ENCODE results near the gene TBXA2R. TPM values are rescaled to one million over a fixed set of nuclear protein-coding genes. Genes with fewer than 3 reads are reported as not detected.

TBXA2R gene
- total RNA-seq, 1 donor from 2014 or later = 0.23 TPM

DNA sequence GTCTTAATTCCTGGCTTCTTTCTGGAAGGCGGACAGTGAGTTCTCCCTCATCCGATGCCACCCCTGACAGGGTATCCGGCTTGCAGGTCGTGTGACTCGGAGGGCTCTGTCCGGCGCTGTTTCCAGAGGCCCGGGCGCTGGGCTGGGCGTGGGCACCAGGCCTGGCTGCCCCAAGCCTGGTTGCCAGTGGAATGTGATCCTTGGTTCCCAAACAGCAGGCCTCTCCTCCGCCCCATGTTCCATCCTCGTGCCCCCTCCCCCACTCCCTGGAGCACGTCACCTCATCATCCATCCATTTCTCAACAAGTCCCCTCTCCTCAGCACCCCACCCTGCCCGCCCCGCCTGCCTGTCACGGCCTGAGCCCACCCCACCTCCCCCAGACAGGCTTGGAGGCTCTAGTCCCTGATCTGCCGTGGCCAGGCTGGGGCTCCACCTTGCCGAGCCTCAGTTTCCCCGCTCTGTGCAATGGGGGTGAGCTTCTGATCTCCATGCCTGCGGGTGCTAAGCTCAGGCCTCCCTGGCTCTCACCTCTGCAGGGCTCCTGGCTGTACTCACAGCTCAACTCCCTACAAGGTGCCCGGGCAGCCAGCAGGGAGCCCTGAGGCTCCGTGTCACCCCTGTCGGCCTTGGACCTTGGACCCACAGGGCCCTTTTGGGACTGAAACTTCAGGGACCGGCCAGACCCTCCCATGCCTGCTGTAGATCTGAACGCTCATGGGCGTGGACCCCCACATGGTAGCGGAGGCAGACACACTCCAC is 2.3 kb downstream of the TBXA2R start:
- Mint-ChIP-seq H3K4me1 (peaks cover 8% of the 10 kb centered on the region), H3K36me3 (ENCODE audit: low read depth) (no peaks in the 10 kb centered on the region), H3K9me3 (no peaks in the 10 kb centered on the region), H3K27me3 (ENCODE audit: low read depth) (peaks cover 15% of the 10 kb centered on the region), H3K27ac (ENCODE audit: unreplicated experiment) (no peak overlapping the region), H3K4me3 (no peak overlapping the region)
- TF ChIP-seq, protein P1, sequence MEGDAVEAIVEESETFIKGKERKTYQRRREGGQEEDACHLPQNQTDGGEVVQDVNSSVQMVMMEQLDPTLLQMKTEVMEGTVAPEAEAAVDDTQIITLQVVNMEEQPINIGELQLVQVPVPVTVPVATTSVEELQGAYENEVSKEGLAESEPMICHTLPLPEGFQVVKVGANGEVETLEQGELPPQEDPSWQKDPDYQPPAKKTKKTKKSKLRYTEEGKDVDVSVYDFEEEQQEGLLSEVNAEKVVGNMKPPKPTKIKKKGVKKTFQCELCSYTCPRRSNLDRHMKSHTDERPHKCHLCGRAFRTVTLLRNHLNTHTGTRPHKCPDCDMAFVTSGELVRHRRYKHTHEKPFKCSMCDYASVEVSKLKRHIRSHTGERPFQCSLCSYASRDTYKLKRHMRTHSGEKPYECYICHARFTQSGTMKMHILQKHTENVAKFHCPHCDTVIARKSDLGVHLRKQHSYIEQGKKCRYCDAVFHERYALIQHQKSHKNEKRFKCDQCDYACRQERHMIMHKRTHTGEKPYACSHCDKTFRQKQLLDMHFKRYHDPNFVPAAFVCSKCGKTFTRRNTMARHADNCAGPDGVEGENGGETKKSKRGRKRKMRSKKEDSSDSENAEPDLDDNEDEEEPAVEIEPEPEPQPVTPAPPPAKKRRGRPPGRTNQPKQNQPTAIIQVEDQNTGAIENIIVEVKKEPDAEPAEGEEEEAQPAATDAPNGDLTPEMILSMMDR (conservative IDR thresholded peaks at IDR 0.05) = no peak
- no peak for DNase-seq (ENCODE audit: low read depth, low spot score)

DNA sequence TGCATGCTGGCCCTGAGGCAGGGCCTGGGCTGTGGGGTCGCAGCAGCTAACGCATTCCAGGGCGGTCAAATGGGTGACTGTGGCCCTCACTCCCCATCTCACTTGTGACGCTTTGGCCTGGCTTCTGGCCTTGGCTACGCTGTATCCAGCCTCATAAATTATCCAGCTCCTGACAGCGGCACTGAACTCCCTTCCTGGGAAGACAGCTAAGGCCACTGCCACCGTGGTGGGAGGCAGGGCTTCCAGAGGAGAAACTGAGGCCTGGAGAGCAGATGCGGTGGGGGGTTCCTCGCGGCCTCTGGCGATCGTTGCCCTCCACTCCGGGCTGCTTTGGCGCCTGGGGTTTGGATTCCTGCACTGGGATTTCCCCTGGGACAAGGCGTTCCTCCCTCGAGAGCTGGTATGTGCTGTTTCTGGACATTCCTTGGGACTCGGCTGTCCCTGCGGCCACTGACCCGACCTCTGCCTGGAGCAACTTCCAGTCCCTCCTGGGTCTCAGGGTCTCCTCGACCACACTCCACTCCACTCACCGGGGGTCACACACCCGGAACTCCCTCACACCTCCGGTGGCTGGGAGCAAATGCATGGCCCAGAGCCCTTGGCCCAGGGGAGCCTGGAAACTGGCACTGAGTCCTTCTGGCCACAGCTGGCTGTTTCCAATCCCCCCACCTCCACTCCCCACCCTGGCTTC is 3.4 kb downstream of the TBXA2R start:
- peaks cover 7% of the 10 kb centered on the region for H3K4me1 Mint-ChIP-seq
- no peaks in the 10 kb centered on the region for H3K36me3 Mint-ChIP-seq (ENCODE audit: low read depth)
- H3K4me3 Mint-ChIP-seq = no peak overlapping the region
- DNase-seq (ENCODE audit: low read depth, low spot score) = no peak
- no peak overlapping the region for H3K27ac Mint-ChIP-seq (ENCODE audit: unreplicated experiment)
- TF ChIP-seq, protein P1 (conservative IDR thresholded peaks at IDR 0.05) = no peak
- no peaks in the 10 kb centered on the region for H3K9me3 Mint-ChIP-seq
- peaks cover 13% of the 10 kb centered on the region for H3K27me3 Mint-ChIP-seq (ENCODE audit: low read depth)

DNA sequence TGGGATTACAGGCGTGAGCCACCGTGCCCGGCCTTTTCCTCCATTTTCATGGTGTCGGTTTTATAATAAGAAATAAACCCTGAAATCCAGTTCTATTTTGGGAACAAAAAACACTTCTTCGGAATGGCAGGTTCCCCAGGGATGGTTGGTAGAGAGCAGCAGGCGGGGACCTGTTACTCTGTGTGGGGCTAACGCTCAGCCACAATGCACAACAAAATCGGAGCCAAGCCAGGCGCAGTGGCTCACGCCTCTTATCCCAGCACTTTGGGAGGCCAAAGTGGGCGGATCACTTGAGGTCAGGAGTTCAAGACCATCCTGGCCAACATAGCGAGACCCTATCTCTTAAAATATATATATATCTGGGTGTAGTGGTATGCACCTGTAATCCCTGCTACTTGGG is 5.7 kb downstream of the TBXA2R start:
- Mint-ChIP-seq H3K27ac (ENCODE audit: unreplicated experiment) (no peak overlapping the region), H3K4me1 (no peaks in the 10 kb centered on the region), H3K27me3 (ENCODE audit: low read depth) (no peaks in the 10 kb centered on the region), H3K9me3 (no peaks in the 10 kb centered on the region), H3K4me3 (no peak overlapping the region), H3K36me3 (ENCODE audit: low read depth) (no peaks in the 10 kb centered on the region)
- TF ChIP-seq, protein P1 (conservative IDR thresholded peaks at IDR 0.05) = no peak
- DNase-seq (ENCODE audit: low read depth, low spot score) = no peak

GRCh38 chr19:3599776-3600187 is 6.9 kb downstream of the TBXA2R start:
- no peaks in the 10 kb centered on the region for H3K9me3 Mint-ChIP-seq
- H3K4me3 Mint-ChIP-seq = no peak overlapping the region
- H3K27ac Mint-ChIP-seq (ENCODE audit: unreplicated experiment) = no peak overlapping the region
- no peaks in the 10 kb centered on the region for H3K4me1 Mint-ChIP-seq
- TF ChIP-seq, protein P1 (conservative IDR thresholded peaks at IDR 0.05) = no peak
- H3K36me3 Mint-ChIP-seq (ENCODE audit: low read depth) = no peaks in the 10 kb centered on the region
- H3K27me3 Mint-ChIP-seq (ENCODE audit: low read depth) = peaks cover under 1% of the 10 kb centered on the region
- no peak for DNase-seq (ENCODE audit: low read depth, low spot score)

DNA sequence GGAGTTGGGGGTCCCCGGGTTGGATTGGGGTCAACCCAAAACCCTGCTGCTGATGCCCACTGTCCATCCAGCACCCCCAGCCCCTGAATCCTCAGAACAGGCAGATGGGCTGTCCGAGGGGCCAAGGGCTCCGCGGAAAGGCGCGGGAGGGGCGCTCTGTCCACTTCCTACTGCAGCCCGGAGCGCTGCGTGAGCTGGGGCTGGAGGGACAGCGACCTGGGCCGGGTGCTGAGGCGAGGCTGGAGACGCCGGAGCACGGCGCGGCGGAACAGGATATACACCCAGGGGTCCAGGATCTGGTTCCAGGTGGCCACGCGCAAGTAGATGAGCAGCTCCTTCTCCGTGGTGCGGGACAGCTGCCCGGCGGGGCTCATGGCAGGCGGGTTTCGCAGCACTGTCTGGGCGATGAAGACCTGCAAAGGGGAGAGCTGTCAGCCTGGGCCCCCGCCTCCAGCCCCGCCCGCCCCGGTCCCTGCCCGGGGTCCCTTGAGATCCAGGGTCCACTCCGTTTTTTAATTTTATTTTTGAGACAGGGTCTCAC is 11.1 kb downstream of the TBXA2R start:
- H3K9me3 Mint-ChIP-seq = no peaks in the 10 kb centered on the region
- H3K4me1 Mint-ChIP-seq = no peaks in the 10 kb centered on the region
- no peak overlapping the region for H3K4me3 Mint-ChIP-seq
- no peak overlapping the region for H3K27ac Mint-ChIP-seq (ENCODE audit: unreplicated experiment)
- no peak for DNase-seq (ENCODE audit: low read depth, low spot score)
- TF ChIP-seq, protein P1 (conservative IDR thresholded peaks at IDR 0.05) = no peak
- peaks cover 22% of the 10 kb centered on the region for H3K27me3 Mint-ChIP-seq (ENCODE audit: low read depth)
- no peaks in the 10 kb centered on the region for H3K36me3 Mint-ChIP-seq (ENCODE audit: low read depth)
